Endometrial microvascular endothelial cells (primary cell): Measurements from ENCODE around the gene GLOD4. TPM values are rescaled to one million over a fixed set of nuclear protein-coding genes. Genes with fewer than 3 reads are reported as not detected.

Source experiments
- in situ Hi-C: cut with HindIII; loops from 2 replicates; pipeline ENCODE4 v1.10.0; 2017; ENCODE audit warnings: low sequenced_read_pairs, low pct_unique_long_range_greater_than_20kb; ENCODE audit errors: inconsistent ontology term
- total RNA-seq: library from RNA; depleted of rRNA; stranded (reverse); fragments of >200 nt; gene quantifications from one replicate; pipeline ENCODE4 v1.2.3, GENCODE V29; 2015; ENCODE audit errors: inconsistent ontology term

GLOD4 gene
- total RNA-seq, 1 donor from 2014 or later: 73.4 TPM

GRCh38 chr17:726271-726919, 55.7 kb downstream of the GLOD4 start:
- in situ Hi-C loops: no loop called here

GRCh38 chr17:725746-726145, 56.3 kb downstream of the GLOD4 start:
- in situ Hi-C loops: no loop called here

GRCh38 chr17:725084-725483, 57.0 kb downstream of the GLOD4 start:
- in situ Hi-C loops: no loop called here

GRCh38 chr17:721540-721937, 60.5 kb downstream of the GLOD4 start:
- in situ Hi-C loops: no loop called here

- in situ Hi-C loops: no loop called here
Measured at GRCh38 chr17:720706-721539, 61.2 kb downstream of the GLOD4 start.

- in situ Hi-C loops: no loop called here
Measured at GRCh38 chr17:718075-718474, 64.0 kb downstream of the GLOD4 start.

Other genes with a start within 250 kb of the GLOD4 start
- 22.4 TPM for gene VPS53, start 67.4 kb downstream of the GLOD4 start, total RNA-seq
- 25.3 TPM for gene TLCD3A, start 49.7 kb downstream of the GLOD4 start, total RNA-seq
- 27.6 TPM for gene GEMIN4, start 30.0 kb downstream of the GLOD4 start, total RNA-seq
- 29.4 TPM for gene MRM3, start 73 bp upstream of the GLOD4 start, total RNA-seq
- gene NXN, start 197.5 kb upstream of the GLOD4 start, total RNA-seq: 0.28 TPM
- gene TIMM22, start 214.8 kb upstream of the GLOD4 start, total RNA-seq: 24.3 TPM